Esophagus muscularis mucosa (tissue), 4 donors: ENCODE measurements around the gene ZBTB32. TPM values are rescaled to one million over a fixed set of nuclear protein-coding genes. Genes with fewer than 3 reads are reported as not detected.

Experiments used
- DNase-seq: peaks from one replicate; pipeline ENCODE4 v3.0.0-alpha.2; 2017; ENCODE audit errors: extremely low spot score
- H3K27ac ChIP-seq, 4 donors: fragments of 200-600 bp; sonication (generic); replicated peaks in 1 of 4; 1 replicate in 3 of 4; 2 replicates in 1 of 4; pipeline ENCODE4 v1.5.1; 2016 to 2019; ENCODE audit warnings: mild to moderate bottlenecking in 1 of 4
- H3K27me3 ChIP-seq, 4 donors: fragments of 200-600 bp; sonication (generic); one replicate each; pipeline versions ENCODE4 v1.5.1 to v1.6.0; 2016 to 2019
- H3K36me3 ChIP-seq, 4 donors: fragments of 200-600 bp; sonication (generic); one replicate each; pipeline ENCODE4 v1.5.1; 2016 to 2019
- H3K4me1 ChIP-seq, 4 donors: fragments of 200-600 bp; sonication (generic); one replicate each; pipeline ENCODE4 v1.5.1; 2016 to 2019
- H3K4me3 ChIP-seq, 4 donors: fragments of 200-600 bp; sonication (generic); 1 replicate in 2 of 4; 2 replicates in 2 of 4; pipeline ENCODE4 v1.5.1; 2016 to 2019; ENCODE audit warnings: mild to moderate bottlenecking in 4 of 4, moderate library complexity in 1 of 4
- H3K9me3 ChIP-seq, 4 donors: fragments of 200-600 bp; sonication (generic); 1 replicate in 3 of 4; 2 replicates in 1 of 4; pipeline ENCODE4 v1.5.1; 2016 to 2019
- EP300 ChIP-seq: sonication (generic); formaldehyde crosslinking; IDR thresholded peaks from one replicate; pipeline ENCODE4 v1.6.1; 2017; ENCODE audit warnings: antibody characterized with exemption
- POLR2A ChIP-seq: fragments of 450-650 bp; IDR thresholded peaks from one replicate; pipeline ENCODE4 v1.6.1; 2017; ENCODE audit warnings: antibody characterized with exemption, moderate library complexity, mild to moderate bottlenecking, low read depth
- POLR2AphosphoS5 ChIP-seq, 2 donors: sonication (generic); formaldehyde crosslinking; IDR thresholded peaks; one replicate each; pipeline ENCODE4 v1.6.1; 2017; ENCODE audit warnings: antibody characterized with exemption in 2 of 2
- WGBS: methylation state at CpG from one replicate; pipeline ENCODE4 v1.1.5; 2018; 5-methylcytosine and 5-hydroxymethylcytosine counted together
- intact Hi-C: fragments of 100-400 bp; cut with DNase I; formaldehyde crosslinking; loops from one replicate; pipeline ENCODE4 v1.15.1; 2023
- total RNA-seq, 4 donors: library from RNA; depleted of rRNA; stranded (reverse); fragments of >200 nt; gene quantifications; one replicate each; pipeline versions ENCODE4 v1.1.0 to v1.2.1, GENCODE V29; 2016
- TF ChIP-seq, protein P1 (sequence below), 3 experiments: fragments of 200-600 bp in 2 of 3; fragments of 450-650 bp in 1 of 3; sonication (generic) in 2 of 3; IDR thresholded peaks; one replicate each; pipeline ENCODE4 v1.5.1; 2017 to 2019; ENCODE audit warnings: antibody characterized with exemption in 3 of 3, mild to moderate bottlenecking in 2 of 3, moderate library complexity in 1 of 3

Gene ZBTB32
- total RNA-seq, 4 donors from 2014 or later, result not detected

- 91% methylated on average over 20 of the region's 22 CpGs for WGBS
- intact Hi-C loops, result no loop called here
- peaks cover 14 to 36% (median 24%) of the 10 kb centered on the region in 4 donors for H3K4me1 ChIP-seq
- TF ChIP-seq POLR2A (no peak), POLR2AphosphoS5 (IDR thresholded peaks at IDR 0.05) (peak in 1 of 2 donors; percentile 8)
- no peak for DNase-seq
- no peak overlapping the region for H3K4me3 ChIP-seq
- H3K27me3 ChIP-seq, result no peaks in the 10 kb centered on the region
- peaks cover 51 to 75% (median 71%) of the 10 kb centered on the region in 4 donors for H3K36me3 ChIP-seq
- peak overlapping the region in 1 of 4 donors; percentile 30 for H3K27ac ChIP-seq
- no peaks in the 10 kb centered on the region for H3K9me3 ChIP-seq
These were observed 32.8 kb downstream of the ZBTB32 start for GRCh38 chr19:35736913-35737886.

DNA sequence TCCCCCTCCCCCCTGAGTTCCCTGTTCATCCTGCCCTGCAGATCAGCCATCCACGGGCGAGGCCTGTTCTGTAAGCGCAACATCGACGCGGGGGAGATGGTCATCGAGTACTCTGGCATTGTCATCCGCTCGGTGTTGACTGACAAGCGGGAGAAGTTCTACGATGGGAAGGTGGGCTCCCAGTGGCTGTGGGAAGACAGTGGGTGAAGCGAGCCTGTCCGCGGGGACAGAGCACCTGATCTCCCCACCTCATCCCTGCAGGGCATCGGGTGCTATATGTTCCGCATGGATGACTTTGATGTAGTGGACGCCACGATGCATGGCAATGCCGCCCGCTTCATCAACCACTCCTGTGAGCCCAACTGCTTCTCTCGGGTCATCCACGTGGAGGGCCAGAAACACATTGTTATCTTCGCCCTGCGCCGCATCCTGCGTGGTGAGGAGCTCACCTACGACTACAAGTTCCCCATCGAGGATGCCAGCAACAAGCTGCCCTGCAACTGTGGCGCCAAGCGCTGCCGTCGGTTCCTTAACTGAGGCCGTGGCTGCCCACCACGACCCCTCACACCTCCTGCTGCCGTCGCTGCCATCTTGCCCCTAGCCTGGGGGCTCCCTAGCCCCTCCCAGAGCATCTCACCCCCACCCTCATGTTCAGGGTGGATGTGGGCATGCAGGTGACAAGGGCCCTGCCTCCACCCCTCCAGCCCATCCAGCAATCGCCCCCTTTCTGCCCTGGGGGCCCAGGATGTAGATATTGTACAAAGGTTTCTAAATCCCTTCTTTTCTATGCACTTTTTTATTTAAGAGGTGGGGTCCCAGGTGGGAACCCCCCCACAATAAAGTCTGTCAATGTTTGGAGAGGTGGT, 33.9 kb downstream of the ZBTB32 start:
- Histone ChIP-seq H3K27me3 (no peaks in the 10 kb centered on the region), H3K27ac (peak overlapping the region in 1 of 4 donors; percentile 94), H3K9me3 (no peaks in the 10 kb centered on the region), H3K36me3 (peaks cover 43 to 75% (median 66%) of the 10 kb centered on the region in 4 donors), H3K4me3 (no peak overlapping the region), H3K4me1 (peaks cover 14 to 46% (median 26%) of the 10 kb centered on the region in 4 donors)
- WGBS, result 90% methylated on average over 33 of the region's 37 CpGs
- no peak for DNase-seq
- TF ChIP-seq POLR2A, result no peak
- TF ChIP-seq, protein P1, sequence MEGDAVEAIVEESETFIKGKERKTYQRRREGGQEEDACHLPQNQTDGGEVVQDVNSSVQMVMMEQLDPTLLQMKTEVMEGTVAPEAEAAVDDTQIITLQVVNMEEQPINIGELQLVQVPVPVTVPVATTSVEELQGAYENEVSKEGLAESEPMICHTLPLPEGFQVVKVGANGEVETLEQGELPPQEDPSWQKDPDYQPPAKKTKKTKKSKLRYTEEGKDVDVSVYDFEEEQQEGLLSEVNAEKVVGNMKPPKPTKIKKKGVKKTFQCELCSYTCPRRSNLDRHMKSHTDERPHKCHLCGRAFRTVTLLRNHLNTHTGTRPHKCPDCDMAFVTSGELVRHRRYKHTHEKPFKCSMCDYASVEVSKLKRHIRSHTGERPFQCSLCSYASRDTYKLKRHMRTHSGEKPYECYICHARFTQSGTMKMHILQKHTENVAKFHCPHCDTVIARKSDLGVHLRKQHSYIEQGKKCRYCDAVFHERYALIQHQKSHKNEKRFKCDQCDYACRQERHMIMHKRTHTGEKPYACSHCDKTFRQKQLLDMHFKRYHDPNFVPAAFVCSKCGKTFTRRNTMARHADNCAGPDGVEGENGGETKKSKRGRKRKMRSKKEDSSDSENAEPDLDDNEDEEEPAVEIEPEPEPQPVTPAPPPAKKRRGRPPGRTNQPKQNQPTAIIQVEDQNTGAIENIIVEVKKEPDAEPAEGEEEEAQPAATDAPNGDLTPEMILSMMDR (IDR thresholded peaks at IDR 0.05), result no peak
- no peak for TF ChIP-seq POLR2AphosphoS5 (IDR thresholded peaks at IDR 0.05)
- TF ChIP-seq EP300, result no peak
- intact Hi-C loops, result no loop called here

DNA sequence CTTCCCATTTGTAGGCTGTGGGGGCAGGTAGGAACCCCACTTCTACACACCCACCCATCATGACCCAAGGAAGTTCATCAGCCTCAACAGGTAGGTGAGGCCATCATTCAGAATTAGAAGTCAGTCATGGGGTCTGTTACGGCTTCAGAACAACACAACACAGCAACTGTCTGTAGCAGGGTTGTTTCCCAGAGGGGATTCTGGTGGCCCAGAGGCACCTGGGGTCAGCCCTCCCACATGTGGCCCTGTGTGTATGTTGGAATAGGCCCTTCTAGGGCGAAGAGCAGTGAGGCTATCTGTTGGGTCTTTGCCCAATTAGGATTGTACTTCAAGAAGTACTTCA, 34.5 kb downstream of the ZBTB32 start:
- H3K36me3 ChIP-seq, result peaks cover 37 to 75% (median 62%) of the 10 kb centered on the region in 4 donors
- peak overlapping the region in 2 of 4 donors; percentile 20 to 94 for H3K27ac ChIP-seq
- H3K9me3 ChIP-seq, result no peaks in the 10 kb centered on the region
- intact Hi-C loops, result no loop called here
- no peak overlapping the region for H3K4me3 ChIP-seq
- no peak for TF ChIP-seq EP300
- TF ChIP-seq, protein P1 (IDR thresholded peaks at IDR 0.05), result no peak
- TF ChIP-seq POLR2A, result no peak
- TF ChIP-seq POLR2AphosphoS5 (IDR thresholded peaks at IDR 0.05), result no peak
- 83% methylated on average over 1 of the region's 2 CpGs for WGBS
- no peak for DNase-seq
- H3K27me3 ChIP-seq, result no peaks in the 10 kb centered on the region
- H3K4me1 ChIP-seq, result peaks cover 16 to 52% (median 28%) of the 10 kb centered on the region in 4 donors

DNA sequence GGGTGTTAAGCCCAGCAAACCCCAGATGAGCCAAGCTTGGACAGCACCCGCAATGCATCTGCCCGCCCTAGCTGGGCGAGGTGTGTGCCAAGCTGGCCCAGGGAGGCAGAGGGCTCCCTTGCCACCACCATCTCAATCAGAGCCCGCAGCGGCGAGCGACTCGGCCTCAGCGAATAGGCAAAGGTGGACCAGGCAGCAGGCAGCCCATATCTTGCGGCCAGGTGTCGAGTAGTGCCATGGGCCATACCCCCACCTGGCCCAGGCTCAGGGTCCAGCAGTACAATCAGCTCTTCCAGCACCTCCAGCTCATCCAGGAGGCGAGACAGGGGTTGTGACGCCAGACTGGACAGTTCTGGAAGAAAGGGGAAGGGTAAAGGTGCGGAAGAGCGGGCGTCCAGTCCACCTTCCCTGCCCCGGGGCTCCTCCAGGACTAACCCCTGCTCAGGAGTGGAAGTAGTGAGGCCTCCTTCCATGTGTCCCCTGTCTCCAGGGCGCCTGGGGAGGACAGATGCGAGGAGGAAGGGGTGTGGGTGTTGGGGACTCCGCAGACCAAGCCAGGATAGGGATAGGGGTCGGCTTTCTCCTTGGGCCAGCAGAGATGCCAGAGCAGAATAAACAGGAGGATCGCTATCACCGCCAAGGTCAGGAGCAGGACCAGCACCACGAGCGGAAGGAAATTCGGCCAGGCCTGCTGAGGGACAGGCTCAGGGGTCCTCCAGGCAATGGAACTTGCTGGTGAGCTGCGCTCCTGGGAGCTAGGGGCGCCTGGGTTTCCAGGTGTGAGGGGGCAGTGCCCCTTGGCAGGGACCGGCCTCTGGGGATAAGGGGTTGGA, 35.1 kb downstream of the ZBTB32 start:
- intact Hi-C loops, result no loop called here
- TF ChIP-seq EP300, result no peak
- TF ChIP-seq POLR2AphosphoS5 (IDR thresholded peaks at IDR 0.05), result no peak
- TF ChIP-seq, protein P1 (IDR thresholded peaks at IDR 0.05), result no peak
- no peak for DNase-seq
- Histone ChIP-seq H3K9me3 (no peaks in the 10 kb centered on the region), H3K4me1 (peaks cover 22 to 59% (median 35%) of the 10 kb centered on the region in 4 donors), H3K4me3 (peak overlapping the region; percentile 58 to 67 (median 66)), H3K27ac (peak overlapping the region; percentile 80 to 94 (median 88)), H3K36me3 (peaks cover 31 to 73% (median 58%) of the 10 kb centered on the region in 4 donors), H3K27me3 (no peaks in the 10 kb centered on the region)
- WGBS, result 76% methylated on average over 18 of the region's 29 CpGs
